HG02973 (cell line): ENCODE measurements around the gene PER2.
A peak's percentile ranks its signal among the peaks of the same experiment; 100 is the strongest.
"Not testable (repeated sequence)": the region's sequence is repeated elsewhere in the genome, so short reads cannot be mapped to it uniquely, and the experiment has no call there.

ENCODE experiments used
- ATAC-seq: cut with Tn5 transposase; IDR thresholded peaks from one replicate; pipeline ENCODE4 v1.9.1; 2021; ENCODE audit warnings: moderate library complexity; ENCODE audit not compliant: unreplicated experiment

PER2 gene

GRCh38 chr2:238287737-238288649, at the start of gene PER2:
PER2 (minus strand) TSS chr2:238288610; CDS start chr2:238277936, 10,674 bp downstream.
- ATAC-seq, result peak; percentile 33

- ATAC-seq, result no peak
Measured at GRCh38 chr2:238337846-238338245, 49.4 kb upstream of the PER2 start.

- no peak for ATAC-seq
Measured at GRCh38 chr2:238336793-238337444, 48.5 kb upstream of the PER2 start.

GRCh38 chr2:238336151-238336550, 47.7 kb upstream of the PER2 start:
- no peak for ATAC-seq

- ATAC-seq, result not testable (repeated sequence)
Measured at GRCh38 chr2:238335591-238335990, 47.2 kb upstream of the PER2 start.

- ATAC-seq, result no peak
Measured at GRCh38 chr2:238334885-238335284, 46.5 kb upstream of the PER2 start.

- no peak for ATAC-seq
Measured at GRCh38 chr2:238331916-238332315, 43.5 kb upstream of the PER2 start.

- no peak for ATAC-seq
Measured at GRCh38 chr2:238330391-238330790, 42.0 kb upstream of the PER2 start.

- ATAC-seq, result no peak
Measured at GRCh38 chr2:238327751-238328150, 39.3 kb upstream of the PER2 start.

- no peak for ATAC-seq
Measured at GRCh38 chr2:238326801-238327365, 38.5 kb upstream of the PER2 start.

GRCh38 chr2:238325694-238326093, 37.3 kb upstream of the PER2 start:
- ATAC-seq, result no peak

GRCh38 chr2:238324248-238324647, 35.8 kb upstream of the PER2 start:
- ATAC-seq, result not testable (repeated sequence)

GRCh38 chr2:238322001-238322411, 33.6 kb upstream of the PER2 start:
- ATAC-seq, result no peak

- no peak for ATAC-seq
Measured at GRCh38 chr2:238321467-238321866, 33.1 kb upstream of the PER2 start.

- ATAC-seq, result peak; percentile 21
Measured at GRCh38 chr2:238320648-238321281, 32.4 kb upstream of the PER2 start.

GRCh38 chr2:238320246-238320647, 31.8 kb upstream of the PER2 start, which contains the start of gene TRAF3IP1:
TRAF3IP1 (plus strand) TSS chr2:238320518; CDS start chr2:238320663, 145 bp downstream.
- ATAC-seq, result peak; percentile 94

GRCh38 chr2:238315031-238315595, 26.7 kb upstream of the PER2 start:
- ATAC-seq, result no peak

GRCh38 chr2:238314576-238314975, 26.2 kb upstream of the PER2 start:
- no peak for ATAC-seq

- ATAC-seq, result no peak
Measured at GRCh38 chr2:238313991-238314350, 25.6 kb upstream of the PER2 start.

GRCh38 chr2:238313289-238313990, 25.0 kb upstream of the PER2 start:
- no peak for ATAC-seq
